Measurements from ENCODE around the gene CAPZA1.

The CAPZA1 gene

GRCh38 chr1:112579801-112580510 lies 39.7 kb upstream of the CAPZA1 start:
- TF ChIP-seq BACH2 (CRISPR knock-in tag; IDR thresholded peaks at IDR 0.05; ENCODE audit: borderline replicate concordance): no peak
- TF ChIP-seq PPARA (CRISPR knock-in tag; IDR thresholded peaks at IDR 0.05; ENCODE audit: borderline replicate concordance): no peak

GRCh38 chr1:112581586-112582192 lies 37.9 kb upstream of the CAPZA1 start:
- ATAC-seq: no peak
- TF ChIP-seq OSR1 (CRISPR knock-in tag; IDR thresholded peaks at IDR 0.05): no peak
- no peak for TF ChIP-seq CSRNP3 (CRISPR knock-in tag; IDR thresholded peaks at IDR 0.05)
- no peak for TF ChIP-seq ZC3H10 (CRISPR knock-in tag; IDR thresholded peaks at IDR 0.05)

More at GRCh38 chr1:112579801-112580510, 39.7 kb upstream of the CAPZA1 start:
- no peak for ATAC-seq

GRCh38 chr1:112583366-112583765 lies 36.3 kb upstream of the CAPZA1 start:
- no peak for ATAC-seq
- TF ChIP-seq PPARA (CRISPR knock-in tag; IDR thresholded peaks at IDR 0.05; ENCODE audit: borderline replicate concordance) (no peak), ZNF8 (CRISPR knock-in tag; IDR thresholded peaks at IDR 0.05) (no peak), PATZ1 (CRISPR knock-in tag; IDR thresholded peaks at IDR 0.05; ENCODE audit: borderline replicate concordance) (no peak), ESRRG (CRISPR knock-in tag; IDR thresholded peaks at IDR 0.05) (no peak), ARNTL (CRISPR knock-in tag; IDR thresholded peaks at IDR 0.05; ENCODE audit: borderline replicate concordance, low read depth) (no peak), POU6F1 (CRISPR knock-in tag; IDR thresholded peaks at IDR 0.05; ENCODE audit: borderline replicate concordance, low read depth) (no peak)

- ATAC-seq: no peak
- TF ChIP-seq ZNF8 (CRISPR knock-in tag; IDR thresholded peaks at IDR 0.05): no peak
- TF ChIP-seq ZNF70 (CRISPR knock-in tag; IDR thresholded peaks at IDR 0.05): no peak
- TF ChIP-seq CSDC2 (CRISPR knock-in tag; IDR thresholded peaks at IDR 0.05): no peak
- no peak for TF ChIP-seq SNAI2 (CRISPR knock-in tag; IDR thresholded peaks at IDR 0.05)
- no peak for TF ChIP-seq ZFP3 (CRISPR knock-in tag; IDR thresholded peaks at IDR 0.05)
- no peak for TF ChIP-seq RARB (CRISPR knock-in tag; IDR thresholded peaks at IDR 0.05)
- no peak for TF ChIP-seq ISL1 (CRISPR knock-in tag; IDR thresholded peaks at IDR 0.05)
- no peak for TF ChIP-seq CSRNP3 (CRISPR knock-in tag; IDR thresholded peaks at IDR 0.05)
- TF ChIP-seq PPARA (CRISPR knock-in tag; IDR thresholded peaks at IDR 0.05; ENCODE audit: borderline replicate concordance): no peak
- TF ChIP-seq CREB5 (CRISPR knock-in tag; IDR thresholded peaks at IDR 0.05; ENCODE audit: low read depth): no peak
- no peak for TF ChIP-seq TSHZ2 (CRISPR knock-in tag; IDR thresholded peaks at IDR 0.05)
- no peak for TF ChIP-seq ZC3H10 (CRISPR knock-in tag; IDR thresholded peaks at IDR 0.05)
- TF ChIP-seq ZNF565 (CRISPR knock-in tag; conservative IDR thresholded peaks at IDR 0.05; ENCODE audit: low read depth): no peak
- no peak for TF ChIP-seq ESRRG (CRISPR knock-in tag; IDR thresholded peaks at IDR 0.05)
- TF ChIP-seq PATZ1 (CRISPR knock-in tag; IDR thresholded peaks at IDR 0.05; ENCODE audit: borderline replicate concordance): no peak
Measured at GRCh38 chr1:112589766-112590165, 29.9 kb upstream of the CAPZA1 start.
